HG02759 (cell line): ENCODE data around the gene ASPHD2.
"Not testable (repeated sequence)": the region's sequence is repeated elsewhere in the genome, so short reads cannot be mapped to it uniquely, and the experiment has no call there.

Experiments used
- ATAC-seq: cut with Tn5 transposase; IDR thresholded peaks from one replicate; pipeline ENCODE4 v1.9.1; 2021; ENCODE audit warnings: mild to moderate bottlenecking, moderate library complexity; ENCODE audit not compliant: unreplicated experiment

Gene ASPHD2

GRCh38 chr22:26416256-26416655 lies 12.8 kb upstream of the ASPHD2 start:
- no peak for ATAC-seq

- no peak for ATAC-seq
Measured at GRCh38 chr22:26416670-26417276, 12.3 kb upstream of the ASPHD2 start.

GRCh38 chr22:26417406-26417805 lies 11.7 kb upstream of the ASPHD2 start:
- ATAC-seq, result no peak

DNA sequence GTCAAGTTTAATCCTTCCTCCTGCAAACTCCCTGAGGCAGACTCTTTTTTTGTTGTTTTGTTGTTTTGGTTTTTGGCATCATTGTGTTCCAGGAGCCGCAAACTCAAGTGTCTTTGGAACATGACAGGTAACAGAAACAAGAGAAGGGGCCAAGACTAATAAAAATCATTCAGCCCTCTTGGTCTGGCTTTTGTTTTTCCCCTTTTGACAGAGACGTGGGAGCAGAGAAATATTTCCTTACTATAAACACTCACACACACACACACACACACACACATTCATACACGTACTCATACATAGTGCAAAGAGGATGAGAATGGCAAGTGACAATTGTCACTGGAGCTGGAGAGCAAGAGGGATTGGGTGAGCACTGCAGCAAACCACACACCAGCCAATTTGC lies 10.4 kb upstream of the ASPHD2 start:
- ATAC-seq, result no peak

DNA sequence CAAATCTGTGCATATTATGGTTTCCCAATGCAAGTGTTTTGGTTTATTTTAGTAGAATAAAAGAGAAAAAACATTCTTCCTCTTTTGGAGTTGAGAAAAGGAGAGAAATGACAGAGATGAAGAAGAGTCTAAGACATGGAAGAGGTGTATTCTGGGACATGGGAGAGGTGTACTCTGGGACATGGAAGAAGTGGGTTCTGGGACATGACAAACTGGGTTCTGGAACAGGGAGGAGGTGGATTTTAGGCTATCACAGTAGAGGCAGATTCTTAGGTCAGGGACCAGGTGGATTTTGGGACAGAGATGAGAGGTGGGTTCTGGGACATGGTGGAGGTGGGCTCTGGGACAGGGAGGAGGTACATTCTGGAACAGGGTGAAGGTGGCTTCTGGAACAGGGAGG lies 2.1 kb upstream of the ASPHD2 start:
- no peak for ATAC-seq

- peak; percentile 22 for ATAC-seq
Measured at GRCh38 chr22:26429458-26430286, 612 bp downstream of the ASPHD2 start.

GRCh38 chr22:26430600-26430999 lies 1.5 kb downstream of the ASPHD2 start:
- no peak for ATAC-seq

- no peak for ATAC-seq
Measured at GRCh38 chr22:26431261-26431995, 2.4 kb downstream of the ASPHD2 start.

- no peak for ATAC-seq
Measured at GRCh38 chr22:26432619-26433311, 3.7 kb downstream of the ASPHD2 start.

- ATAC-seq, result no peak
Measured at GRCh38 chr22:26433805-26434204, 4.7 kb downstream of the ASPHD2 start.

GRCh38 chr22:26435327-26436093 lies 6.5 kb downstream of the ASPHD2 start:
- no peak for ATAC-seq

- no peak for ATAC-seq
Measured at GRCh38 chr22:26436903-26437515, 7.9 kb downstream of the ASPHD2 start.

DNA sequence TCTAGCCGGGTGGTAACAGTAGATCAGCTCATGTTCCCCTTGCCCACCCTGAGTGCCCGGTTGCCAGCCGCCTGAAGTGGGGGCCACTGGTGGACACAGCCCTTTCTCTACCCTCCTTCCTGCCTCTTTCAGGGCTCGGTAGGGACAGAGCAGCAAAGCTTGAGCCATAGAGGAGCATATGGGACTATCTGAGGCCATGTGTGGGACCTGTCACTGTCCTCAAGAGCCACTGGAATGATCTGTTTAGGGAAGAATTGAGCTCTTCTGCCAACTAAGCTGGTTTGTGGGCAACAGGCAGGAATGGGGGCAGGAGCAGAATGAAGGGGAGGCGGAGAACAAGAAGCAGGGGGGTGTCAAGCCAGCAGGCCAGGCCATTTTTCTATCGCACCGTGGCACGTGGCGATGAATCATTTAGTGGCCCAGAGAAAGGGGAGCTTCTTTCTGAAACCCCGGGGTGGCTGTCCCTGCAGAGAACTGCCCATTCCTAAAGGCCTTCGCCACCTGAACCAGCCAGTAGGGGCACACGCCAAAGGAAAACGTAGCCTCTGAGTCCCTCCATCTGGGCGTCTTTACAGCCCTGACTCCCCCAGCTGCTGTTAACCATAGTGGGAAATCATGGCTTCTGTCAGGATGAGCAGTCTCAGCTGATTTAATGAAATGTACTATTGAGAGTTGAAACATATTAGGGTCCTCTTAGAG lies 8.8 kb downstream of the ASPHD2 start:
- no peak for ATAC-seq

DNA sequence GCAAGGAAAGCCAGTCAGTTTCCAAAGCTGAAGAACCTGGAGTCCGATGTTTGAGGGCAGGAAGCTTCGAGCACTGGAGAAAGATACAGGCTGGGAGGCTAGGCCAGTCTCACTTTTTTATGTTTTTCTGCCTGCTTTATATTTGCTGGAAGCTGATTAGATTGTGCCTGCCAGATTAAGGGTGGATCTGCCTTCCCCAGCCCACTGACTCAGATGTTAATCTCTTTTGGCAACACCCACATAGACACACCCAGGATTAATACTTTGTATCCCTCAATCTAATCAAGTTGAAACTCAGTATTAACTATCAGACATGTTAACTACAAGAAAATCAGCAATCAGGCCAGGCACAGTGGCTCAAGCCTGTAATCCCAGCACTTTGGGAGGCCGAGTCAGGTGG lies 9.7 kb downstream of the ASPHD2 start:
- not testable (repeated sequence) for ATAC-seq

DNA sequence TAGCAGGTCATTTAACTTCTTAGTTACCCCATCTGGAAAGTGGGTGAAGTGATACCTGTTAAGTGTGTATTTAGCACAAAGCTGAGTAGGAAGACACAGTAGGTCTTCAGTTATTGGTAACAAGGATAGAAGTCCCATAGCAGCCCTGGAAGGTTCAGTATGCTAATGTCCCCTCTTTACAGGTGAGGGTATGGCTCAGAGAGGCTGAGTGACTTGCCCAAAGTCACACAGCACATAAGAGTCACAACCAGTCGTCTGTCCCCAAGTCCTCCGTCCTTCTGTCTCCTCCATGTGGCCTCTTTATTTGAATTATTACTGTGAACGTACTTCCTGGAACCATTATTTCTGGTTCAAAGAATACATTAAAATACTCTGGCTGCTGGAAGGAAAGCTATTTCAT lies 10.5 kb downstream of the ASPHD2 start:
- no peak for ATAC-seq

DNA sequence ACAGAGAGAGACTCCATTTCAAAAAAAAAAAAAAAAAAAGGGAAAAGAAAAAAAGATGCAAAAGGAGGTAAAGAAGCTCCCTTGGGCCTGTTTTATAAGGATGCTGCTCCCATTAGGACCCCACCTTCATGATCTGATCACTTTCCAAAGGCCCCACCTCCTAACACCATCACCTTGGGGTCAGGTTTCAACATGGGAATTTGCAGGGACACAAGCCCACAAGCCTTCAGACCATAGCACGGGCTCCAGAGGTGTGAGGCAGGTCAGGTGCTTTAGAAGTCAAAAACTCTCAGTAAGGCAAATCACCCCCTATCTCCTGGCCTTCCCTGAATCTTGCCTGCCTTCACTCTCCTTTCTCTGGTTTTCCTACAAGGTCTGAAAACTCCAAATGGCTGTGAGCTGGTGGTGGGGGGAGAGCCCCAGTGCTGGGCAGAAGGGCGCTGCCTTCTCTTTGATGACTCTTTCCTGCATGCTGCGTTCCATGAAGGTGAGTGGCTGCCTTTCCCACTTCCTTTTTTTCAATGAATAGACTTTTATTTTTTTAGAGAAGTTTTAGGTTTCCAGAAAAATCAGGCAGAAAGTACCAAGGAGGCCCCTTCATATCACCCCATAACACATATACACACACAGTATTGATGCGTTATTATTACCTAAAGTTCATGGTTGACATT lies 13.2 kb downstream of the ASPHD2 start:
- ATAC-seq, result no peak

- no peak for ATAC-seq
Measured at GRCh38 chr22:26443901-26444690, 15.0 kb downstream of the ASPHD2 start.

GRCh38 chr22:26444777-26445176 lies 15.7 kb downstream of the ASPHD2 start:
- ATAC-seq, result no peak
